IMR-90 (cell line): ENCODE data around the gene URAD.

Experiments
- CEBPB ChIP-seq: IDR thresholded peaks from 2 replicates; pipeline ENCODE4 v1.6.1; 2012; ENCODE audit warnings: low read depth, low read length, improper control_type of control experiment
- CHD1 ChIP-seq: IDR thresholded peaks from 2 replicates; pipeline ENCODE4 v1.6.1; 2012; ENCODE audit warnings: low read depth, low read length, improper control_type of control experiment
- CTCF ChIP-seq: conservative IDR thresholded peaks from 2 replicates; pipeline ENCODE4 v1.5.1; 2012; ENCODE audit warnings: mild to moderate bottlenecking, low read depth, low read length, improper control_type of control experiment
- MAZ ChIP-seq: IDR thresholded peaks from 2 replicates; pipeline ENCODE4 v1.6.1; 2012; ENCODE audit warnings: low read depth, mild to moderate bottlenecking, low read length, improper control_type of control experiment, moderate library complexity, borderline replicate concordance
- MXI1 ChIP-seq: IDR thresholded peaks from 2 replicates; pipeline ENCODE4 v1.6.1; 2012; ENCODE audit warnings: low read depth, mild to moderate bottlenecking, low read length, moderate library complexity, borderline replicate concordance
- NFE2L2 ChIP-seq: fragments of 150-350 bp; IDR thresholded peaks from 2 replicates; pipeline ENCODE4 v1.6.1; 2016; ENCODE audit warnings: low read depth, mild to moderate bottlenecking, low read length
- POLR2A ChIP-seq: IDR thresholded peaks from 2 replicates; pipeline ENCODE4 v1.6.1; 2012; ENCODE audit warnings: mild to moderate bottlenecking, low read depth, low read length
- RAD21 ChIP-seq: IDR thresholded peaks from 2 replicates; pipeline ENCODE4 v1.6.1; 2012; ENCODE audit warnings: low read length, improper control_type of control experiment
- RCOR1 ChIP-seq: IDR thresholded peaks from 2 replicates; pipeline ENCODE4 v1.6.1; 2012; ENCODE audit warnings: mild to moderate bottlenecking, low read length, improper control_type of control experiment; ENCODE audit not compliant: insufficient replicate concordance
- RFX5 ChIP-seq: IDR thresholded peaks from 2 replicates; pipeline ENCODE4 v1.8.0; 2012; ENCODE audit warnings: low read depth, mild to moderate bottlenecking, low read length, moderate library complexity
- SMC3 ChIP-seq: fragments of 150-350 bp; IDR thresholded peaks from 2 replicates; pipeline ENCODE4 v1.6.1; 2016; ENCODE audit warnings: low read depth, mild to moderate bottlenecking, antibody characterized with exemption, low read length, moderate library complexity
- USF2 ChIP-seq: fragments of 150-350 bp; IDR thresholded peaks from 2 replicates; pipeline ENCODE4 v1.6.1; 2017; ENCODE audit warnings: mild to moderate bottlenecking, antibody characterized with exemption, low read length, low read depth

GRCh38 chr13:27954406-27954851 lies 34.1 kb downstream of the URAD start:
- TF ChIP-seq CTCF (no peak), RAD21 (no peak), POLR2A (no peak), USF2 (no peak), RFX5 (no peak), NFE2L2 (no peak), SMC3 (no peak), RCOR1 (no peak), MAZ (no peak), CHD1 (no peak), CEBPB (no peak), MXI1 (no peak)
